Measurements from ENCODE around the gene IL1RAPL1.

DNA sequence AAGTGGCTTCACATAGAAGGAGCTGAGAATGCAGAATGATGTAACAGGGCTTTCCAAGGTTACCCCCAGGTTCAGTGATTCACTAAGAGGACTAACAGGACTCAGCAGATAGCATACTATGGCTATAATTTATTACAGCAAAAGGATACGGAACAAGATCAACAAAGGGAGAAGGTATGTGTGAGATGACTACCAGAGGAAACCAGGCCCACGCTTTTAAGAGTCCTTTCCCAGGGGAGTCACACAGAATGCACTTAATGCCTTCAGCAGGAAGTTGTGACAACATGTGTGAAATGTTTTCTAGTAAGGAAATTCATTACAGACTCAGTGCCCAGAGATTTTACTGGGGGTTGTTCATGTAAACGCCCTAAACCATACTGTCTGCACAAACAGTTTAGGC lies 1254.5 kb downstream of the IL1RAPL1 start:
- TF ChIP-seq, protein P1, sequence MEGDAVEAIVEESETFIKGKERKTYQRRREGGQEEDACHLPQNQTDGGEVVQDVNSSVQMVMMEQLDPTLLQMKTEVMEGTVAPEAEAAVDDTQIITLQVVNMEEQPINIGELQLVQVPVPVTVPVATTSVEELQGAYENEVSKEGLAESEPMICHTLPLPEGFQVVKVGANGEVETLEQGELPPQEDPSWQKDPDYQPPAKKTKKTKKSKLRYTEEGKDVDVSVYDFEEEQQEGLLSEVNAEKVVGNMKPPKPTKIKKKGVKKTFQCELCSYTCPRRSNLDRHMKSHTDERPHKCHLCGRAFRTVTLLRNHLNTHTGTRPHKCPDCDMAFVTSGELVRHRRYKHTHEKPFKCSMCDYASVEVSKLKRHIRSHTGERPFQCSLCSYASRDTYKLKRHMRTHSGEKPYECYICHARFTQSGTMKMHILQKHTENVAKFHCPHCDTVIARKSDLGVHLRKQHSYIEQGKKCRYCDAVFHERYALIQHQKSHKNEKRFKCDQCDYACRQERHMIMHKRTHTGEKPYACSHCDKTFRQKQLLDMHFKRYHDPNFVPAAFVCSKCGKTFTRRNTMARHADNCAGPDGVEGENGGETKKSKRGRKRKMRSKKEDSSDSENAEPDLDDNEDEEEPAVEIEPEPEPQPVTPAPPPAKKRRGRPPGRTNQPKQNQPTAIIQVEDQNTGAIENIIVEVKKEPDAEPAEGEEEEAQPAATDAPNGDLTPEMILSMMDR (IDR thresholded peaks at IDR 0.05): no peak
- TF ChIP-seq POLR2A (IDR thresholded peaks at IDR 0.05; ENCODE audit: low read length): no peak
- no peak for TF ChIP-seq EP300 (IDR thresholded peaks at IDR 0.05)
